ENCODE data around the gene DLX3. TPM values are rescaled to one million over a fixed set of nuclear protein-coding genes. Genes with fewer than 3 reads are reported as not detected.

Gene DLX3
- total RNA-seq, 2 donors from 2014 or later, result 0.58 to 1.4 TPM

- Histone ChIP-seq H3K36me3 (ENCODE audit: control insufficient read depth, insufficient read depth, low read length) (no peaks in the 10 kb centered on the region), H3K4me3 (ENCODE audit: low read length) (no peak overlapping the region), H3K27ac (ENCODE audit: low read depth, low read length) (no peak overlapping the region), H3K9me3 (ENCODE audit: control insufficient read depth, low read length) (no peaks in the 10 kb centered on the region), H3K27me3 (ENCODE audit: control insufficient read depth, insufficient read depth, low read length, poor library complexity, severe bottlenecking) (no peaks in the 10 kb centered on the region), H3K4me1 (ENCODE audit: control insufficient read depth, insufficient read depth, low read length) (peaks cover 7% of the 10 kb centered on the region), H3K9ac (ENCODE audit: extremely low read depth, low read length, poor library complexity, severe bottlenecking) (no peak overlapping the region)
- H3K27me3 Mint-ChIP-seq (ENCODE audit: insufficient read depth), result peaks cover 55% of the 10 kb centered on the region
- 93 to 96% methylated on average over 5 of the region's 5 CpGs for WGBS, 2 experiments (ENCODE audit: insufficient coverage in 1 of 2, insufficient read length in 1 of 2)
- peaks cover 25% of the 10 kb centered on the region for H3K4me1 Mint-ChIP-seq
- TF ChIP-seq CTCF (conservative IDR thresholded peaks at IDR 0.05), result no peak
- H3K4me3 Mint-ChIP-seq, result no peak overlapping the region
- no peaks in the 10 kb centered on the region for H3K36me3 Mint-ChIP-seq (ENCODE audit: low read depth)
- no peaks in the 10 kb centered on the region for H3K9me3 Mint-ChIP-seq
- H3K27ac Mint-ChIP-seq, result no peak overlapping the region
- DNase-seq, result no peak
These were observed 52.1 kb downstream of the DLX3 start for GRCh38 chr17:49942947-49943346.

GRCh38 chr17:49941427-49941826 is 53.6 kb downstream of the DLX3 start:
- peaks cover 25% of the 10 kb centered on the region for H3K4me1 Mint-ChIP-seq
- Histone ChIP-seq H3K36me3 (ENCODE audit: control insufficient read depth, insufficient read depth, low read length) (no peaks in the 10 kb centered on the region), H3K27ac (ENCODE audit: low read depth, low read length) (no peak overlapping the region), H3K4me1 (ENCODE audit: control insufficient read depth, insufficient read depth, low read length) (peaks cover 7% of the 10 kb centered on the region), H3K9me3 (ENCODE audit: control insufficient read depth, low read length) (no peaks in the 10 kb centered on the region), H3K9ac (ENCODE audit: extremely low read depth, low read length, poor library complexity, severe bottlenecking) (no peak overlapping the region), H3K27me3 (ENCODE audit: control insufficient read depth, insufficient read depth, low read length, poor library complexity, severe bottlenecking) (no peaks in the 10 kb centered on the region), H3K4me3 (ENCODE audit: low read length) (no peak overlapping the region)
- no peak overlapping the region for H3K27ac Mint-ChIP-seq
- 67 to 86% methylated on average over 1 to 10 of the region's 10 CpGs for WGBS, 2 experiments (ENCODE audit: insufficient coverage in 1 of 2, insufficient read length in 1 of 2)
- no peak for DNase-seq
- H3K9me3 Mint-ChIP-seq, result no peaks in the 10 kb centered on the region
- no peak for TF ChIP-seq CTCF (conservative IDR thresholded peaks at IDR 0.05)
- no peaks in the 10 kb centered on the region for H3K36me3 Mint-ChIP-seq (ENCODE audit: low read depth)
- H3K27me3 Mint-ChIP-seq (ENCODE audit: insufficient read depth), result peaks cover 50% of the 10 kb centered on the region
- no peak overlapping the region for H3K4me3 Mint-ChIP-seq

Other genes starting within 250 kb of the DLX3 start
- gene FAM117A, start 231.1 kb downstream of the DLX3 start, total RNA-seq, result 10 to 100 TPM; 15.4 to 16.8 TPM
- 10 to 100 TPM; 77.8 to 80.5 TPM for gene KAT7, start 206.5 kb downstream of the DLX3 start, total RNA-seq
- gene TAC4, start 147.2 kb downstream of the DLX3 start, total RNA-seq, result 1 to 10 TPM; 1.5 to 3.2 TPM
- gene DLX4, start 26.0 kb downstream of the DLX3 start, total RNA-seq, result 1 to 10 TPM; 1.6 to 2.1 TPM
- gene ITGA3, start 60.9 kb upstream of the DLX3 start, total RNA-seq, result 10 to 100 TPM; 16.6 to 21.7 TPM
- gene PDK2, start 100.1 kb upstream of the DLX3 start, total RNA-seq, result 10 to 100 TPM; 23.0 to 24.2 TPM
- gene SAMD14, start 134.9 kb upstream of the DLX3 start, total RNA-seq, result 10 to 100 TPM in 1 of 2 donors, 1 to 10 TPM in 1; 9.5 to 23.2 TPM
- gene PPP1R9B, start 155.5 kb upstream of the DLX3 start, total RNA-seq, result 10 to 100 TPM; 24.1 to 34.6 TPM
- 1 to 10 TPM in 1 of 2 donors, under 1 TPM in 1; 0.51 to 2.6 TPM for gene SGCA, start 170.8 kb upstream of the DLX3 start, total RNA-seq
- gene COL1A1, start 206.4 kb upstream of the DLX3 start, total RNA-seq, result 10 to 100 TPM; 62.2 to 85.6 TPM